Activated CD8-positive, alpha-beta T cell treated with anti-CD3 and anti-CD28 coated beads, Interleukin-2, amount 10 ng/mL, durations not matched to agents 7 days and 5 days (primary cell): Measurements from ENCODE around the gene APBB1. TPM values are rescaled to one million over a fixed set of nuclear protein-coding genes. Genes with fewer than 3 reads are reported as not detected.
"Not testable (repeated sequence)": the region's sequence is repeated elsewhere in the genome, so short reads cannot be mapped to it uniquely, and the experiment has no call there.

Experiments used
- ATAC-seq: fragments of 150-1000 bp; cut with Tn5 transposase; one replicate; pipeline ENCODE4 v1.10.0; 2021; ENCODE audit warnings: moderate library complexity
- CTCF ChIA-PET: fragments of 350-600 bp; sonication (Branson Sonifier 250); formaldehyde crosslinking; loops from one replicate; lab custom pipeline; 2021; ENCODE audit warnings: antibody characterized with exemption; lab: Charles Lee
- POLR2A ChIA-PET: fragments of 350-600 bp; sonication (Branson Sonifier 250); formaldehyde crosslinking; loops from one replicate; lab custom pipeline; 2021; ENCODE audit warnings: antibody characterized with exemption; lab: Charles Lee
- DNase-seq: peaks from one replicate; pipeline ENCODE4 v3.0.0-alpha.2; 2020
- H3K27ac Mint-ChIP-seq: one replicate; pipeline ENCODE4 v1.8.0; 2021; ENCODE audit warnings: mild to moderate bottlenecking, mixed read lengths
- H3K27me3 Mint-ChIP-seq: one replicate; pipeline ENCODE4 v1.8.0; 2021; ENCODE audit warnings: low read depth, mixed read lengths
- H3K36me3 Mint-ChIP-seq: one replicate; pipeline ENCODE4 v1.8.0; 2021; ENCODE audit warnings: low read depth, mixed read lengths
- H3K4me1 Mint-ChIP-seq: one replicate; pipeline ENCODE4 v1.8.0; 2021; ENCODE audit warnings: low read depth, mixed read lengths
- H3K4me3 Mint-ChIP-seq: one replicate; pipeline ENCODE4 v1.8.0; 2021; ENCODE audit warnings: mild to moderate bottlenecking, mixed read lengths
- H3K9me3 Mint-ChIP-seq: one replicate; pipeline ENCODE4 v1.8.0; 2022; ENCODE audit warnings: mixed read lengths; ENCODE audit not compliant: insufficient read depth
- total RNA-seq, 2 experiments: library from RNA; stranded (reverse); gene quantifications; one replicate each; pipeline ENCODE4 v1.2.3, GENCODE V29; 2021

The APBB1 gene
- total RNA-seq, 2 experiments from 2014 or later: 51.7 to 52.4 TPM

- Mint-ChIP-seq H3K27me3 (no peaks in the 10 kb centered on the region), H3K36me3 (peaks cover 52% of the 10 kb centered on the region), H3K9me3 (no peaks in the 10 kb centered on the region), H3K4me1 (peaks cover 71% of the 10 kb centered on the region), H3K4me3 (peak overlapping the region; percentile 81), H3K27ac (peak overlapping the region; percentile 98)
- no peak for ATAC-seq
- ChIA-PET CTCF (interaction anchor here (0.6 to 5.4 kb wide), 15 partner anchors 8 to 216 kb away, joined by 3 to 45 read pairs (median 8); partner anchors contain the start of genes HPX, SMPD1 and TPP1), POLR2A (interaction anchor here (1.1 to 6.2 kb wide), 10 partner anchors 8 to 719 kb away, joined by 3 to 55 read pairs (median 13); partner anchors contain the start of genes APBB1, ARFIP2, SMPD1 and TIMM10B)
- no peak for DNase-seq
Measured at GRCh38 chr11:6403539-6403938, 15.4 kb downstream of the APBB1 start.

DNA sequence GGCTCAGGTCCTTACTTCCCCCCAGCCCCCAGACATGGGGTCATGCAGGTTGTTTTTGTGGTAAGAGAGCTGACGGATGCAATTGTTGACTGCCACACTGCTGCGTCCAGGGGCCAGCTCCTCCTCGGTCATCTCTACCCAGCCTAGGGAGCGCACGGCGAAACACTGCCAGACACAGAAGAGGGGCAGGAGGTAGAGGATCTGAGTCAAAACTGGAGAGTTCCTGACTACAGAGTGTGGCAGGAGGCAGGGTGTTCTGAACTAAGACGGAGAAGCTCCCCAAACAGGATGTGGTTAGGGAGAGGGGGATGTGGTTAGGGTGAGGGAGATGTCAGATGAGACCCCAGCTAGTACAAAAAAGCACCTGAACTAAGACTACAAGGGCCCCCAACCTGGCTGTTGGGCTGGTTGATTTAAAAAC, 16.3 kb downstream of the APBB1 start:
- peak overlapping the region; percentile 81 for H3K4me3 Mint-ChIP-seq
- ChIA-PET POLR2A (interaction anchor here (0.6 to 6.2 kb wide), 13 partner anchors 9 to 713 kb away, joined by 3 to 55 read pairs (median 7); partner anchors contain the start of genes APBB1, ARFIP2, SMPD1 and TAF10), CTCF (interaction anchor here (0.8 to 5.4 kb wide), 18 partner anchors 9 to 217 kb away, joined by 3 to 45 read pairs (median 6); partner anchors contain the start of genes APBB1, HPX, SMPD1 and TPP1)
- H3K36me3 Mint-ChIP-seq: peaks cover 58% of the 10 kb centered on the region
- H3K27ac Mint-ChIP-seq: peak overlapping the region; percentile 98
- ATAC-seq: peak; percentile 93
- H3K9me3 Mint-ChIP-seq: no peaks in the 10 kb centered on the region
- peak; percentile 95 for DNase-seq
- peaks cover 66% of the 10 kb centered on the region for H3K4me1 Mint-ChIP-seq
- H3K27me3 Mint-ChIP-seq: no peaks in the 10 kb centered on the region

- H3K4me3 Mint-ChIP-seq: peak overlapping the region; percentile 81
- peaks cover 62% of the 10 kb centered on the region for H3K4me1 Mint-ChIP-seq
- ATAC-seq (peak; percentile 44), DNase-seq (peak; percentile 52)
- H3K27me3 Mint-ChIP-seq: no peaks in the 10 kb centered on the region
- no peaks in the 10 kb centered on the region for H3K9me3 Mint-ChIP-seq
- ChIA-PET POLR2A (interaction anchor here (0.6 to 6.2 kb wide), 9 partner anchors 9 to 219 kb away, joined by 3 to 55 read pairs (median 16); partner anchors contain the start of genes APBB1, ARFIP2, SMPD1 and TIMM10B), CTCF (interaction anchor here (1.2 to 5.4 kb wide), 11 partner anchors 9 to 129 kb away, joined by 4 to 45 read pairs (median 11); partner anchors contain the start of genes APBB1 and SMPD1)
- H3K27ac Mint-ChIP-seq: peak overlapping the region; percentile 98
- peaks cover 54% of the 10 kb centered on the region for H3K36me3 Mint-ChIP-seq
Measured at GRCh38 chr11:6402061-6402470, 16.8 kb downstream of the APBB1 start.

DNA sequence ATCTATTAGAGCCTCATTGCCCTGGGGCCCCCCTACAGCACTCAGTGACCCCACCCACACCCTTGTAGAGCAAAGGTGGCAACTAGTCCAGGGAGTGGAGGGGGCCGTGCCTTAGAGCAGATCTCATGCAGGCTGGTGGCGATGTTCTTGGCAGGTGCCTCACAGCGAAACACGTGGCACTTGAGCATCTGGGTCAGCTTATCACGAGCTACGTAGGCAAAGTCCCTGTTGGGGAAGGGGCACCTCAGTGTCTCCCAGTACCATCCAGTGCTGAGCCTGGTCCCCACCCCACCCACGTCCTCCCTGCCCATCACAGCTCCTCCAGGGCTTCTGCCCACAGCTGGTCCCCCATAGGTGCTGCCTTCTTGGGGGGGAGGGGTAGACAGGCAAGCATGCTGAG, 17.4 kb downstream of the APBB1 start:
- Mint-ChIP-seq H3K27ac (peak overlapping the region; percentile 98), H3K36me3 (peaks cover 52% of the 10 kb centered on the region), H3K9me3 (no peaks in the 10 kb centered on the region), H3K4me3 (no peak overlapping the region), H3K27me3 (no peaks in the 10 kb centered on the region), H3K4me1 (peaks cover 56% of the 10 kb centered on the region)
- no peak for DNase-seq
- ChIA-PET CTCF (interaction anchor here (1.2 to 5.4 kb wide), 8 partner anchors 9 to 104 kb away, joined by 3 to 45 read pairs (median 14); partner anchors contain the start of gene APBB1), POLR2A (interaction anchor here (0.6 to 6.2 kb wide), 7 partner anchors 9 to 220 kb away, joined by 4 to 55 read pairs (median 17); partner anchors contain the start of genes APBB1, ARFIP2, SMPD1 and TIMM10B)
- ATAC-seq: no peak

GRCh38 chr11:6400431-6401345, 18.2 kb downstream of the APBB1 start:
- H3K27ac Mint-ChIP-seq: peak overlapping the region; percentile 68
- DNase-seq: no peak
- POLR2A ChIA-PET: interaction anchor here (0.7 to 6.2 kb wide), 4 partner anchors 9 to 22 kb away, joined by 4 to 55 read pairs (median 22); partner anchors contain the start of genes APBB1 and SMPD1
- H3K4me3 Mint-ChIP-seq: no peak overlapping the region
- H3K27me3 Mint-ChIP-seq: no peaks in the 10 kb centered on the region
- no peaks in the 10 kb centered on the region for H3K9me3 Mint-ChIP-seq
- H3K36me3 Mint-ChIP-seq: peaks cover 53% of the 10 kb centered on the region
- CTCF ChIA-PET: interaction anchor here (1.0 to 5.4 kb wide), 9 partner anchors 8 to 105 kb away, joined by 3 to 45 read pairs (median 7); partner anchors contain the start of gene SMPD1
- peaks cover 49% of the 10 kb centered on the region for H3K4me1 Mint-ChIP-seq
- no peak for ATAC-seq

GRCh38 chr11:6397636-6398035, 21.3 kb downstream of the APBB1 start:
- DNase-seq: no peak
- H3K27ac Mint-ChIP-seq: peak overlapping the region; percentile 56
- CTCF ChIA-PET: interaction anchor here (1.0 to 1.1 kb wide), 2 partner anchors 15 to 19 kb away, joined by 3 to 5 read pairs; no protein-coding TSS in a partner anchor
- no peaks in the 10 kb centered on the region for H3K27me3 Mint-ChIP-seq
- no peak for ATAC-seq
- H3K4me1 Mint-ChIP-seq: peaks cover 31% of the 10 kb centered on the region
- H3K36me3 Mint-ChIP-seq: peaks cover 62% of the 10 kb centered on the region
- no peaks in the 10 kb centered on the region for H3K9me3 Mint-ChIP-seq
- POLR2A ChIA-PET: no interaction called here
- no peak overlapping the region for H3K4me3 Mint-ChIP-seq

DNA sequence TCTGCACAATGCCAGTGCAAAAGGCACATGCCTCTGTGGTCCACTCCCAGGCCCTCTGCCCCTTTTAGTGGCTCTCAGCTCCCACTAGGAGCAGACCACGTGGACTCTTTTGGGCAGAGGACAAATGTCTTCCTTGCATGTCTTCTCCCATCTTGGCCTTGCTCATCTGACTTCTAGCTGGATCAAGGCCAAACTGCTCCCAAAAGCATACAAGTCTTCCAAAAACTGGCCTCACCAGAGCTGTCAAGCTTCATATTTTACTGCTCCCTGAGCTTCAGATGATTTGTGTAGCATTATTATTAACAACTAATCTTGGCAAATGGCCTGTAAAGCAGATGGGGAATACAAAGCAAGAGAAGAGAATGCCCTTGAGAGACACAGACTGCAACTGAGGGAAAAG, 21.7 kb downstream of the APBB1 start:
- CTCF ChIA-PET: interaction anchor here (1.0 to 1.1 kb wide), 2 partner anchors 14 to 18 kb away, joined by 3 to 5 read pairs; no protein-coding TSS in a partner anchor
- H3K27me3 Mint-ChIP-seq: no peaks in the 10 kb centered on the region
- no peak overlapping the region for H3K27ac Mint-ChIP-seq
- POLR2A ChIA-PET: no interaction called here
- DNase-seq (no peak), ATAC-seq (no peak)
- no peak overlapping the region for H3K4me3 Mint-ChIP-seq
- H3K9me3 Mint-ChIP-seq: no peaks in the 10 kb centered on the region
- peaks cover 27% of the 10 kb centered on the region for H3K4me1 Mint-ChIP-seq
- H3K36me3 Mint-ChIP-seq: peaks cover 59% of the 10 kb centered on the region

DNA sequence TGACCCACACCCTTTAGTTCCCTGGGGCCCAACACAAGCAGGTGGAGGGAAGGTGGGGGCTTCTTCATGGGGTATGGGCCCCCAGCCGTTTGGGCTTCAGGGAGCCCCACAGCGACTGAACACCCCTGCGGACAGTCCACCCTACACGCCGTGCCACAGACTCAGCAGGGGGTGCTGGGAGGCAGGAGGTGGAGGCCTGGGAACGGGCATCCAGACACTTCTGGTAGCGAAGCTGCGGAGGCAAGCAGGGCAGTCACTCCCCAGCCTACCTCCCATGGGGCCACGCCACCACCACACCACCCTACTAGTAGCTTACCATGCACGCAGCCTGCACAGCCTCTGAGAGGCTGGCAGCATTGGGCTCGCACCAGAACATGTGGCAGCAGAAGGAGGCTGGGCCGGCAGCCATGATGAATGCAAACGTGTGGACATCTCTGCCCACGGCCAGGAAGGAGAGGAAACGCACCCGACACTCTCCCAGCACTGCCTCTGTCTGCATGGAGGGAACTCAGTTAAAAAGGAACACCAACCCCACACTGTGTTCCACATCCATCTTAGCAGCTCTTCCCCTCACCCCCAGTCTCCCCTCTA, 23.3 kb downstream of the APBB1 start:
- POLR2A ChIA-PET: no interaction called here
- ATAC-seq: no peak
- DNase-seq: no peak
- no peaks in the 10 kb centered on the region for H3K9me3 Mint-ChIP-seq
- no peaks in the 10 kb centered on the region for H3K27me3 Mint-ChIP-seq
- H3K36me3 Mint-ChIP-seq: peaks cover 64% of the 10 kb centered on the region
- no peak overlapping the region for H3K4me3 Mint-ChIP-seq
- no peak overlapping the region for H3K27ac Mint-ChIP-seq
- H3K4me1 Mint-ChIP-seq: peaks cover 25% of the 10 kb centered on the region
- CTCF ChIA-PET: no interaction called here

DNA sequence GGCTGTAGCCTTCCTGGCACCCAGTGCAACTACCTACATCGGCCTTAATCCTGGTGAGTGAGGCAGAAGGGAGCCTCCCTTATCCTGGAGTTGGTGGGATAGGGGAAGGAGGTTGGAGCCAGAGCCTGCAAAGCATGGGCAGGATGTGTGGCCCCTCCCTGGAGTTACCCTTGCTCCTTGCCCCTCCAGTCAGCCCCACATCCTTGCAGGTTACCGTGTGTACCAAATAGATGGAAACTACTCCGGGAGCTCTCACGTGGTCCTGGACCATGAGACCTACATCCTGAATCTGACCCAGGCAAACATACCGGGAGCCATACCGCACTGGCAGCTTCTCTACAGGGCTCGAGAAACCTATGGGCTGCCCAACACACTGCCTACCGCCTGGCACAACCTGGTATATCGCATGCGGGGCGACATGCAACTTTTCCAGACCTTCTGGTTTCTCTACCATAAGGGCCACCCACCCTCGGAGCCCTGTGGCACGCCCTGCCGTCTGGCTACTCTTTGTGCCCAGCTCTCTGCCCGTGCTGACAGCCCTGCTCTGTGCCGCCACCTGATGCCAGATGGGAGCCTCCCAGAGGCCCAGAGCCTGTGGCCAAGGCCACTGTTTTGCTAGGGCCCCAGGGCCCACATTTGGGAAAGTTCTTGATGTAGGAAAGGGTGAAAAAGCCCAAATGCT, 24.8 kb downstream of the APBB1 start:
- H3K36me3 Mint-ChIP-seq: peaks cover 53% of the 10 kb centered on the region

DNA sequence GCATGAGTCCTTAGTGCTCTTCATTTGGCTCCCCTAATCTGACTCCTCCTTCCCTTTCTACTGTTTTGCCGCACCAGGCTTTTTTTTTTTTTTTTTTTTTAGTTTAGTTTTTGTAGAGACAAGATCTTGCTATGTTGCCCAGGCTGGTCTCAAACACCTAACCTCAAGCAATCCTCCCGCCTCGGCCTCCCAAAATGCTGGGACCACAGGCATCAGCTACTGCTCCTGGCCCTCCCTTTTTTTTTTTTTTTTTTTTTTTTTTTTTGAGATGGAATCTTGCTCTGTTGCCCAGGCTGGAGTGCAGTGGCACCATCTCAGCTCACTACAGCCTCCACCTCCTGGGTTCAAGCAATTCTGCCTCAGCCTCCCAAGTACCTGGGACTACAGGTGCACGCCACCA, 26.6 kb downstream of the APBB1 start:
- not testable (repeated sequence) for H3K27me3 Mint-ChIP-seq, ATAC-seq, H3K9me3 Mint-ChIP-seq, DNase-seq
- peaks cover 46% of the 10 kb centered on the region for H3K4me1 Mint-ChIP-seq
- peak overlapping the region; percentile 49 for H3K27ac Mint-ChIP-seq
- ChIA-PET POLR2A (interaction anchor here (0.6 to 1.6 kb wide), 5 partner anchors 9 to 24 kb away, joined by 3 to 6 read pairs (median 4); no protein-coding TSS in a partner anchor), CTCF (interaction anchor here (1.4 to 6.3 kb wide), 3 partner anchors 10 to 51 kb away, joined by 4 to 92 read pairs (median 5); no protein-coding TSS in a partner anchor)
- H3K4me3 Mint-ChIP-seq: peak overlapping the region; percentile 89
- peaks cover 40% of the 10 kb centered on the region for H3K36me3 Mint-ChIP-seq

More for the DNA sequence above, 24.8 kb downstream of the APBB1 start:
- peaks cover 33% of the 10 kb centered on the region for H3K4me1 Mint-ChIP-seq
- no peaks in the 10 kb centered on the region for H3K9me3 Mint-ChIP-seq
- ChIA-PET POLR2A (interaction anchor here (0.8 kb wide), 1 partner anchor 23 kb away, joined by 3 read pairs; no protein-coding TSS in a partner anchor), CTCF (interaction anchor here (0.6 to 0.9 kb wide), 2 partner anchors 11 to 15 kb away, joined by 3 to 4 read pairs; no protein-coding TSS in a partner anchor)
- H3K27ac Mint-ChIP-seq: peak overlapping the region; percentile 28
- DNase-seq: no peak
- H3K4me3 Mint-ChIP-seq: no peak overlapping the region
- H3K27me3 Mint-ChIP-seq: no peaks in the 10 kb centered on the region
- ATAC-seq: no peak
